ENCODE results near the gene PPCDC. TPM values are rescaled to one million over a fixed set of nuclear protein-coding genes. Genes with fewer than 3 reads are reported as not detected.

PPCDC gene
- total RNA-seq, 1 donor from 2014 or later, result 13.1 TPM

DNA sequence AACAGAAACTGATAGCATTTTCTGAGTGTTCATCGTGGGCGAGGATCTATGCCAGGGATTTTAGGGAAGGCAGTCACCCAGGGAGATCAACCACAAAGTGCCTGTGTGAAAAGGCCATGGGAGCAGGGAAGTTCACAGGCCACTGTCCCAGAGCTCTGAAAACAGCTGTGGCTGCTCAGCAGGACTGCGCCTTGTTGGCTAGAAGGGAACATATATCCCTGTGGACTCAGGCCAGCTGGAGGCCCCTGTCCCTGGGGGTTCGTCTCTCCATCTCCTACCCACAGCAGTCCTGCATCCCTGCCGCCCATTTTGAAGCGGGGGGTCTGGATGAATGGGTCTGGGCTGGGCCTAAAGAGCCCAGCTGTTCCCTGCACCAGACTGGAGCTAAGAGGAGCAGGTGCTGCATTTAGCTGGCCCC is 27.8 kb downstream of the PPCDC start:
- H3K4me1 ChIP-seq, result peaks cover 46% of the 10 kb centered on the region
- no peaks in the 10 kb centered on the region for H3K9me3 ChIP-seq
- no peak overlapping the region for H3K4me3 ChIP-seq
- intact Hi-C loops (cut with DNase I), result no loop called here
- H3K27ac ChIP-seq, result no peak overlapping the region
- no peak for TF ChIP-seq CTCF (IDR thresholded peaks at IDR 0.05)
- H3K36me3 ChIP-seq, result no peaks in the 10 kb centered on the region
- ATAC-seq, result no peak
- H3K27me3 ChIP-seq, result no peaks in the 10 kb centered on the region
- no peak for DNase-seq

DNA sequence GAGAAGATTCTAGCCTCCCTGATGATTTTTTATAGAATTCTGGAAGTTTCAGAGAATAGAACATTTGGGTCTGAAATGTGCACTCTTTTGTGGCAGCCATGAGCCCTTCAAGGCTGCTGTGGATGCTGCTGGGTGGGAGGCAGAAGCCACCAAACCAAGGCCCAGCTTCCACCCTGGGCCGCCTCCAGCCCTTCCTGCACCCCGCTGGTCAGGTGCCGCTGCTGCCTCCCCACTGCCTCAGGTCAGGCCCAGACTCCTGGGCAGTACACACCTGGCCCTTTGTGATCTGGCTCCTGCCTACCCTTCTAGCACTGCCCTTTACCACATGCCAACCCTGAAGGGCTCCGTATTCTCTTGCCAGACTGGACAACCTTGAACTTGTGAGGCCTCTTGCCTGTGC is 28.3 kb downstream of the PPCDC start:
- no peaks in the 10 kb centered on the region for H3K36me3 ChIP-seq
- H3K4me3 ChIP-seq, result no peak overlapping the region
- H3K9me3 ChIP-seq, result no peaks in the 10 kb centered on the region
- DNase-seq (no peak), ATAC-seq (no peak)
- no peak for TF ChIP-seq CTCF (IDR thresholded peaks at IDR 0.05)
- H3K27me3 ChIP-seq, result no peaks in the 10 kb centered on the region
- peaks cover 41% of the 10 kb centered on the region for H3K4me1 ChIP-seq
- intact Hi-C loops (cut with DNase I), result no loop called here
- H3K27ac ChIP-seq, result no peak overlapping the region

GRCh38 chr15:75052972-75053747 is 29.8 kb downstream of the PPCDC start:
- H3K4me1 ChIP-seq, result peaks cover 31% of the 10 kb centered on the region
- intact Hi-C loops (cut with DNase I), result no loop called here
- no peaks in the 10 kb centered on the region for H3K27me3 ChIP-seq
- ATAC-seq (no peak), DNase-seq (no peak)
- H3K4me3 ChIP-seq, result no peak overlapping the region
- no peaks in the 10 kb centered on the region for H3K9me3 ChIP-seq
- no peaks in the 10 kb centered on the region for H3K36me3 ChIP-seq
- no peak overlapping the region for H3K27ac ChIP-seq
- TF ChIP-seq CTCF (IDR thresholded peaks at IDR 0.05), result no peak

DNA sequence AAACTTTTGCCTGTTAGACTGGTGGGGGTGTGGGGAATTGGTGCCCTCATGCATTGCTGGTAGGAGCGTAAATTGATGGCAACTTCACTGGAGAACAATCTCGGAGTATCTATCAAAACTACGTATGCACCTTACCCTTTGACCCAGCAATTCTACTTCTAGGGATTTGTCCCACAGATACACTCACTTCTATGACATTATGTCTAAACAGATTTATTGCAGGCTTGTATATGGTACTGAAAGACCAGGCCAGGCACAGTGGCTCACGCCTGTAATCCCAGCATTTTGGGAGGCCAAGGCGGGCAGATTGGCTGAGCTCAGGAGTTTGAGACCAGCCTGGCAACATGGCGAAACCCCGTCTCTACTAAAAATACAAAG is 30.3 kb downstream of the PPCDC start:
- Histone ChIP-seq H3K4me1 (peaks cover 28% of the 10 kb centered on the region), H3K9me3 (no peaks in the 10 kb centered on the region), H3K4me3 (no peak overlapping the region), H3K36me3 (no peaks in the 10 kb centered on the region), H3K27ac (no peak overlapping the region), H3K27me3 (no peaks in the 10 kb centered on the region)
- ATAC-seq (no peak), DNase-seq (no peak)
- intact Hi-C loops (cut with DNase I), result no loop called here
- TF ChIP-seq CTCF (IDR thresholded peaks at IDR 0.05), result no peak

GRCh38 chr15:75054172-75054897 is 30.9 kb downstream of the PPCDC start:
- Histone ChIP-seq H3K36me3 (no peaks in the 10 kb centered on the region), H3K4me1 (peaks cover 22% of the 10 kb centered on the region), H3K27ac (no peak overlapping the region), H3K9me3 (no peaks in the 10 kb centered on the region), H3K4me3 (no peak overlapping the region), H3K27me3 (no peaks in the 10 kb centered on the region)
- intact Hi-C loops (cut with DNase I), result no loop called here
- DNase-seq (no peak), ATAC-seq (no peak)
- no peak for TF ChIP-seq CTCF (IDR thresholded peaks at IDR 0.05)
